Thyroid gland (tissue), 4 donors: ENCODE results near the gene FRAS1. TPM values are rescaled to one million over a fixed set of nuclear protein-coding genes. Genes with fewer than 3 reads are reported as not detected.

Source experiments
- DNase-seq, 2 donors: peaks; one replicate each; pipeline ENCODE4 v3.0.0-alpha.2; 2019
- H3K27ac ChIP-seq, 3 donors: fragments of 200-600 bp; sonication (generic); 1 replicate in 2 of 3; 2 replicates in 1 of 3; pipeline ENCODE4 v1.5.1; 2016 to 2019; ENCODE audit warnings: mild to moderate bottlenecking in 1 of 3, moderate library complexity in 1 of 3
- H3K27me3 ChIP-seq: fragments of 200-600 bp; sonication (generic); one replicate; pipeline ENCODE4 v1.5.1; 2019
- H3K36me3 ChIP-seq, 2 donors: fragments of 200-600 bp; sonication (generic); one replicate each; pipeline ENCODE4 v1.5.1; 2016 to 2019
- H3K4me1 ChIP-seq, 2 donors: fragments of 200-600 bp; sonication (generic); one replicate each; pipeline ENCODE4 v1.5.1; 2017 to 2019
- H3K4me3 ChIP-seq, 3 donors: fragments of 200-600 bp; sonication (generic); replicated peaks in 1 of 3; 1 replicate in 2 of 3; 2 replicates in 1 of 3; pipeline ENCODE4 v1.5.1; 2016; ENCODE audit warnings: mild to moderate bottlenecking in 1 of 3
- H3K9me3 ChIP-seq: fragments of 200-600 bp; sonication (generic); one replicate; pipeline ENCODE4 v1.5.1; 2017
- CTCF ChIP-seq, 6 experiments: fragments of 200-600 bp in 3 of 6; fragments of 450-650 bp in 3 of 6; sonication (generic) in 3 of 6; IDR thresholded peaks; one replicate each; pipeline ENCODE4 v1.5.1; 2016 to 2019; ENCODE audit warnings: antibody characterized with exemption in 6 of 6, mild to moderate bottlenecking in 2 of 6, inconsistent platforms in 1 of 6, moderate library complexity in 1 of 6
- POLR2A ChIP-seq, 2 donors: fragments of 450-650 bp; IDR thresholded peaks; one replicate each; pipeline ENCODE4 v1.6.1; 2017; ENCODE audit warnings: antibody characterized with exemption in 2 of 2, mild to moderate bottlenecking in 2 of 2, moderate library complexity in 1 of 2
- WGBS, 2 donors: methylation state at CpG; one replicate each; pipeline ENCODE4 v1.1.5; 2017; 5-methylcytosine and 5-hydroxymethylcytosine counted together
- intact Hi-C: fragments of 100-400 bp; cut with DNase I; formaldehyde crosslinking; loops from one replicate; pipeline ENCODE4 v1.15.1; 2023
- total RNA-seq, 4 donors: library from RNA; depleted of rRNA; stranded (reverse); fragments of >200 nt; gene quantifications; one replicate each; pipeline ENCODE4 v1.2.3, GENCODE V29; 2016

FRAS1 gene
- total RNA-seq, 4 donors from 2014 or later = 25.4 to 42.3 (median 31.7) TPM

DNA sequence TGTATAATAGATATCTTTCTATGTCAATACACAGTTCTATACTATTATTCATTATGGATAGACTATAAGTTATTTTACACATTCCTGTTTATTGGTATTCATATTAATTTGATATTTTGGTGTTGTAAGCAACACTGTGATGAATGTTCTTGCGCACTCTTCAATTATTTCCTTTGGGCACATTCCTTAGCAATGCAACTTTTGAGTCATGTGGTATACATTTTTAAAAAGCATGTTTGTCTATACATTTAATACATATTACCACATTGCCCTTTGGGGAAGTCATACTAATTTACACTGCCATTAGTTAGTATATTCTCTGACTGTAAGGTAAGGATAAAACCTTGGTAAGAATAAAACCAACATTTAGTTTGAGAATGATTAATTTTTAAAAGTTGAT lies 21.0 kb downstream of the FRAS1 start:
- H3K36me3 ChIP-seq = no peaks in the 10 kb centered on the region
- TF ChIP-seq POLR2A (IDR thresholded peaks at IDR 0.05) = no peak
- no peak for TF ChIP-seq CTCF (IDR thresholded peaks at IDR 0.05)
- DNase-seq = no peak
- 100% methylated on average over 1 of the region's 1 CpG for WGBS, 2 donors
- H3K4me3 ChIP-seq = no peak overlapping the region
- no peak overlapping the region for H3K27ac ChIP-seq
- no peaks in the 10 kb centered on the region for H3K9me3 ChIP-seq
- intact Hi-C loops = no loop called here
- no peaks in the 10 kb centered on the region for H3K27me3 ChIP-seq
- H3K4me1 ChIP-seq = no peaks in the 10 kb centered on the region

- intact Hi-C loops = no loop called here
- no peak overlapping the region for H3K4me3 ChIP-seq
- WGBS, 2 donors = 78 to 80% methylated on average over 10 of the region's 10 CpGs
- no peaks in the 10 kb centered on the region for H3K9me3 ChIP-seq
- no peaks in the 10 kb centered on the region for H3K4me1 ChIP-seq
- TF ChIP-seq POLR2A (IDR thresholded peaks at IDR 0.05) (no peak), CTCF (IDR thresholded peaks at IDR 0.05) (no peak)
- no peaks in the 10 kb centered on the region for H3K36me3 ChIP-seq
- no peaks in the 10 kb centered on the region for H3K27me3 ChIP-seq
- H3K27ac ChIP-seq = no peak overlapping the region
- no peak for DNase-seq
These were observed 22.8 kb downstream of the FRAS1 start for GRCh38 chr4:78079726-78080430.

GRCh38 chr4:78081541-78081940 lies 24.4 kb downstream of the FRAS1 start:
- no peak overlapping the region for H3K4me3 ChIP-seq
- H3K27me3 ChIP-seq = no peaks in the 10 kb centered on the region
- TF ChIP-seq CTCF (IDR thresholded peaks at IDR 0.05) (no peak), POLR2A (IDR thresholded peaks at IDR 0.05) (no peak)
- WGBS, 2 donors = 87 to 93% methylated on average over 2 of the region's 2 CpGs
- no peaks in the 10 kb centered on the region for H3K4me1 ChIP-seq
- no peak overlapping the region for H3K27ac ChIP-seq
- no peak for DNase-seq
- intact Hi-C loops = no loop called here
- H3K9me3 ChIP-seq = no peaks in the 10 kb centered on the region
- no peaks in the 10 kb centered on the region for H3K36me3 ChIP-seq

- no peaks in the 10 kb centered on the region for H3K9me3 ChIP-seq
- intact Hi-C loops = no loop called here
- no peak for DNase-seq
These were observed 25.9 kb downstream of the FRAS1 start for GRCh38 chr4:78083035-78083434.

More at GRCh38 chr4:78083035-78083434, 25.9 kb downstream of the FRAS1 start:
- no peak for TF ChIP-seq CTCF (IDR thresholded peaks at IDR 0.05)
- H3K36me3 ChIP-seq = no peaks in the 10 kb centered on the region
- H3K4me1 ChIP-seq = no peaks in the 10 kb centered on the region
- no peak overlapping the region for H3K4me3 ChIP-seq
- no peak overlapping the region for H3K27ac ChIP-seq
- H3K27me3 ChIP-seq = no peaks in the 10 kb centered on the region
